ENCODE results near the gene ANKS3.

ANKS3 gene, protein sequence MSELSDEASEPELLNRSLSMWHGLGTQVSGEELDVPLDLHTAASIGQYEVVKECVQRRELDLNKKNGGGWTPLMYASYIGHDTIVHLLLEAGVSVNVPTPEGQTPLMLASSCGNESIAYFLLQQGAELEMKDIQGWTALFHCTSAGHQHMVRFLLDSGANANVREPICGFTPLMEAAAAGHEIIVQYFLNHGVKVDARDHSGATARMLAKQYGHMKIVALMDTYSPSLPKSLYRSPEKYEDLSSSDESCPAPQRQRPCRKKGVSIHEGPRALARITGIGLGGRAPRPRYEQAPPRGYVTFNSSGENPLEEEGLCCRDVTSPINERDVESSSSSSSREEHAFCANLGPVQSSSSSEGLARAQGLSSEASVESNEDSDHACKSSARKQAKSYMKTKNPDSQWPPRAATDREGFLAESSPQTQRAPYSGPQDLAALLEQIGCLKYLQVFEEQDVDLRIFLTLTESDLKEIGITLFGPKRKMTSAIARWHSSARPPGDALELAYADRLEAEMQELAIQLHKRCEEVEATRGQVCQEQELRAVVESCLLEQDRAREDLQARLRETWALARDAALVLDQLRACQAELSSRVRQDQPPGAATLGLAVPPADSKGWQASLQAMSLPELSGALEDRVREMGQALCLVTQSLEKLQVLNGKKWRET

GRCh38 chr16:4734063-4734729 is at the start of gene ANKS3, which contains the start of gene DNAAF8:
Gene ANKS3, minus strand, starts transcription at chr16:4734271. Its CDS starts 4,122 bp downstream, at chr16:4730149.
Gene DNAAF8, plus strand, starts transcription at chr16:4734537. Its CDS starts 1,978 bp downstream, at chr16:4736515.
- peak; percentile 71 to 76 for DNase-seq (ENCODE audit: low read depth in 2 of 2)

DNA sequence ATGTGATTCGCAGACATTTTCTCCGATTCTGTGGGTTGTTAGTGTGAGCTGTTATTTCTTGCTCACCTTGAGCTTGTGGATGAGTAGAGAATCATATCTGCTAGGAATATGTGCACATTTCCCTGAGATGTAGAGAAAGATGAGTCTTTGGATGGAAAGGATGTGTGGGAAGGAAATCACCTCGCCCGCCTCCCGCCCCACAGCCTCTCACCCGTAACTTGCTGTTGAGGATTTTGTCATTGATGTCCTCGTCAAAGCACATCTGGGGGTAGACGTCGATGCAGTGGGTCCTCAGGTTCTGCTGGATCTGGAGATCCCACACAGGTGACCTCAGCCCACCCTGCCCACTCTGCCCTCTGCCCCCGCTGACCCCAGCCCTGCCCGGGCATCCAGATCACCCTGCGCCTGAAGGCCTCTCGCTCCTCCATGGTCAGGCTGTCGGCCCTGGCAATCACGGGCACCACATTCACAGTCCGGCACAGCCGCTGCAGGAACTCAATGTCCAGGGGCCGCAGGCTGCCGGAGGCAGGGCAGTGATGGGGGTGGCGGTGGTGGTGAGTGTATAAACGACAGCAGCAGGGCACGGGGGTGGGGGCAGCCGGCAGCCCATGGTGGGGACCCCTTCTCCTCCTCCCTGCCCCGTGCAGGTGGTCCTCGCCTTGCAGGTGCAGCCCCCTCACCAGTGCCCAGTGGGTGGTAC is 49.3 kb upstream of the ANKS3 start:
- no peak for DNase-seq (ENCODE audit: low read depth in 2 of 2)

GRCh38 chr16:4780235-4780634 is 46.2 kb upstream of the ANKS3 start:
- DNase-seq (ENCODE audit: low read depth in 2 of 2) = no peak

DNA sequence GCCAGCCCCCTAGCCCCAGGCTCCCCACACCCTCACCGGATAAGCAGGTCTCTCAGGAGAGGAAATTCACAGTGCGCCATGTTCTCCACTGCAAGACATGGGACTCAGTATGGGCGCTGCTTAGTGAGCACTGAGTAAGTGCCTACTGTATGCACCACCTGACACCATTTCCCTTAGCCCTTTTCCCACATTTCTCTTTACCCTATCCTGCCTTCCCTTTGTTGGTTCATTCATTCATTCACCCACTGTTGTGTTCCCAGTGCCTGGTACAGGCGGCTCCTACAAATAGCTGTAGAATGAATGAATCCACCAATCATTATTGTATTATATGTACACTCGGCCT is 44.0 kb upstream of the ANKS3 start:
- no peak for DNase-seq (ENCODE audit: low read depth in 2 of 2)

DNA sequence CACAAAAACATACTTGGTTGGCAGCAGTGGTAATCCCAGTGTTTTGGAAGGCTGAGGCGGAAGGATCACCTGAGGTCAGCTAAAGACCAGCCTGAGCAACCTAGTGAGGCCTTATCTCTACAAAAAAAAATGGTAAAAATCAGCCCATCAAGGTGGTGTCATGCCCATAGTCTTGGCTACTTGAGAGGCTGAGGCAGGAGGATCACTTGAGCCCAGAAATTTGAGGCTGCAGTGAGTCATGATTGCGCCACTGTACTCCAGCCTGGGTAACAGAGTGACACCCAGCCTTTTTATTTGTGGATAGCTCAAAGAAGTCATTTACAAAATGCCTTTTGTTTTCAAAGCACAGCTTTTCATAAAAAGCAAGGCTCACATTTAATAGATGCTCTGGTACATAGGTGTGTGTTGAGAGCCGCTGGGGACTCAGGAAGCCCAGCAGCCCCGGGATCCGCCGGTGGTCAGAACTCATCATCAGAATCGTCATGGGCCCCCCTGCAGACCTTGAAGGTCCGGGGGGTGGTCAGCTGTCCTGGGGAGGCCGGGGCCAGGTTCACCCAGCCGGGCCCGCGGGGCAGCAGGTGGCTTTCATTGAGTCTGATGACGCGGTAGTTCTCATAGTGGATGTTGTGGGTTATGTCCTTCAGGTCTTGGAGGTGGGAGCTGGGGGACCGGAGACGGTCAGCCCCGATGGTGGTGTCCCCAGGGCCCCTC is 43.4 kb upstream of the ANKS3 start:
- no peak for DNase-seq (ENCODE audit: low read depth in 2 of 2)

DNA sequence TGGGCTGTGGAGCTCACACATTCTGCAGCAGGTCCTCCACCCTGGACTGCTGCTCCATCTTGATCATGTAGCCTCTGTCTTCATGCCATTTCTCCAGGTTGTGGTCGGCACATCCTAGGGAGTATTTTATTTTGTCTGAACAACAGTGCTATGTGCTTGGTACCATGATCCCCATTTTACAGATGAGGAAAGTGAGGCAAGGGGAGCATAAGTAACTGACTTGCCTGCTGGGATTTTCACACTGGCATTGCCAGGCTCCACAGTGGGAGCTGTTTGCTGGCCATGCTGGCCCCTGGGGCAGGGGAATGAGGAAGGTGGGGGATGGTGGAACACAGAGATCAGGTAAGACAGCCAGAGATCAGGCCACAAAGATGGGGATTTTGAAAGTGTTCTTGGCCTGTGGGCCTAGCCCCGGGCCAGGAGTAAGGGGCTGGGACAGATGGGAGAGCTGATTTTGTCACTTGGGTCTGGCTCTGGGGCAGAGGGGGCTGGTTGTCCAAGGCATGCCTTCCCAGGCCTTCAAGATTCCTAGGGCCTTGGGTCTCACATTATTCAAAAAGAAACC is 42.2 kb upstream of the ANKS3 start:
- DNase-seq (ENCODE audit: low read depth in 2 of 2) = no peak

DNA sequence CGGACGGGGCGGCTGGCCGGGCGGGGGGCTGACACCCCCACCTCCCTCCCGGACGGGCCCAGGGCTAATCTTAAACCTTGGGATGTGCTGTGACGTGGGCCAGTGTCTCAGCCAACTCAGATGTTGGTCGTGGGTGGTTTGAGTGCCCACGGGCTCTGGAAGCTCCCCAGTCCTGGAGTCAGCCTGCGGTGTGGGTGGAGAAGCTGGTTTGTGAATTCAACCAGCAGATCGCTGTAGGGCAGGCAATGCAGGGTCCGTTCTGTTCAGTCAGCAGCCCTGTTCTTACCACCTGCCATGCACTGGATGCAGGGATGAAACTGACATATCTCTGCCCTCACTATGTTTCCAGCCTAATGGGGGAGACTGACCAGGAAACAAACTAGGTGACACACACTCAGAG is 40.9 kb upstream of the ANKS3 start:
- no peak for DNase-seq (ENCODE audit: low read depth in 2 of 2)

- no peak for DNase-seq (ENCODE audit: low read depth in 2 of 2)
Observed at GRCh38 chr16:4772351-4772750, 38.3 kb upstream of the ANKS3 start.

GRCh38 chr16:4771646-4772045 is 37.6 kb upstream of the ANKS3 start:
- no peak for DNase-seq (ENCODE audit: low read depth in 2 of 2)

DNA sequence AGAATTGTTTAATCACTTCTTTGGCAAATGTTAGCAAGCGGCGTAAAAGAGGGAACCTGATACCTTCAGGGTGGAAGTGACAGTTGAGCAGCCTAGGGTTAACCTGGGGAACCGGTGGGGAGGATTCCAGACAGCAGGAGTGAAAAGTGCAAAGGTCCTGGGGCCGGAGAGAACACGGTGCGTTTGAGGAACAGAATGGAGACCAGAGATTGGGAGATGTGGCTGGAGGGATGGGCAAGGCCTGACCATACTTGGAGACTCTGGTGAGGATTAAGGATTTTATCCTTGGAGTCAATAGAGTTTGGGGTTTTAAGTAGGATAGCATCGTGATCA is 35.2 kb upstream of the ANKS3 start:
- DNase-seq (ENCODE audit: low read depth in 2 of 2) = no peak

DNA sequence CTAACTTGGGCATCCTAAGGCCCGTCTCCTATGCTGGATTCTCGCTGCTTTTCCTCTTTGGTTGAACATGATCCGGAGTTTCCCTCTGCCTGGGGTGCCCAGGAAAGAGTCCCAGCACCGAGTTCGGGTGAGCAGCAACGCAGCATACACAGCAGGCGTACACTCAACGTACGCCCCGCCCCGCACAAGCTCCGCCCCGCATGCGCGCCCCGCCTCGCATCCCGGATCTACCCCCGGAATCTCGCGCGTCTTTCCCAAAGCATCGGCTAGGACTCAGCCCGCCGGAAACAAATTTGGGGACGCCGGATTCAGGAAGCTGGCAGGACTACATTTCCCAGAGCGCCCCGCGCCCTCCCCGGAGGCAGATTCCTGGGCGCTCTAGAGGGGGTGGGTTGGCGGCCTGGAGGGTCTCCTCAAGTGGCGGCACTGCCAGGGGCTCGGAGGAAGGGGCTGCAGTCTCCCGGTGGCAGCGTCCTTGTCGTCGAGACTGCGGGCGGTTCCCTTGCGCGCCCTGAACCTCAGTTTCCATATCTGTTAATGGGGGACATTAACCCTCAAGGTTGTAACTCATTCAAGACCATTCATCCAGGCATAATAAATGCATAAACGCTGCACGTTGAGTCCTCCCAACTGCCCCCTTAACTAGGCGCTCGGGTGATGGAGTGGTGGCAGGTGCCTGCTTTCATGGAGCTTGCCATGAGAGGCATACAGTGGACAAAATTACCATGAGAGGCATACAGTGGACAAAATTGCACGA is 34.7 kb upstream of the ANKS3 start:
- peak; percentile 82 to 93 for DNase-seq (ENCODE audit: low read depth in 2 of 2)

DNA sequence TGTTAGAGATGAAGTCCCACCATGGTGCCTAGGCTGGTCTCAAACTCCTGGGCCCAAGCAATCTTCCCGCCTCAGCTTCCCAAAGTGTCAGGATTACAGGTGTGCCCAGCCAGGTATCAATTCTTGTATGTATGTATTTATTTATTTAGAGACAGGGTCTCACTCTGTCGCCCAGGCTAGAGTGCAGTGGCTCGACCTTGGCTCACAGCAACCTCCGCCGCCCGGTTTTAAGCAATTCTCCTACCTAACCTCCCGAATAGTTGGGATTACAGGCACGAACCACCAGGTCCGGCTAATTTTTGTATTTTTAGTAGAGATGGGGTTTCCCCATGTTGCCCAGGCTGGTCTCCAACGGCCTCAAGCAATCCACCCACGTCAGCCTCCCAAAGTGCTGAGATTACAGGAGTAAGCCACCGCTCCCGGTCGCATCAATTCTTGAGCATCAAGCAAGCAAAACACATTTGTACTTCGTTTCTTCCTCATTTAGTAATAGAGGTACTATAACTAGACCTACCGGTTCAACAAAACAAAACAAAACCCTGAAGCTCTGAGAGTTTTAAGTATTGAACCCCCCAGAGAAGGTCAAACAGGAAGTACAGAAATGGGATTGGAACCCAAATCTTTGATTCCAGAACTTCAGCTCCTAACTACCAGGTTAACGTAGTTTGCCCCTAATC is 33.9 kb upstream of the ANKS3 start:
- no peak for DNase-seq (ENCODE audit: low read depth in 2 of 2)

GRCh38 chr16:4766875-4767628 is 33.0 kb upstream of the ANKS3 start, which contains the start of gene ZNF500:
Gene ZNF500, minus strand, starts transcription at chr16:4767162. Its CDS starts 1,184 bp downstream, at chr16:4765978.
- DNase-seq (ENCODE audit: low read depth in 2 of 2) = peak; percentile 95 to 98

- no peak for DNase-seq (ENCODE audit: low read depth in 2 of 2)
Observed at GRCh38 chr16:4765511-4766474, 31.7 kb upstream of the ANKS3 start.

GRCh38 chr16:4763791-4764190 is 29.7 kb upstream of the ANKS3 start:
- DNase-seq (ENCODE audit: low read depth in 2 of 2) = no peak

- no peak for DNase-seq (ENCODE audit: low read depth in 2 of 2)
Observed at GRCh38 chr16:4762205-4762604, 28.1 kb upstream of the ANKS3 start.

DNA sequence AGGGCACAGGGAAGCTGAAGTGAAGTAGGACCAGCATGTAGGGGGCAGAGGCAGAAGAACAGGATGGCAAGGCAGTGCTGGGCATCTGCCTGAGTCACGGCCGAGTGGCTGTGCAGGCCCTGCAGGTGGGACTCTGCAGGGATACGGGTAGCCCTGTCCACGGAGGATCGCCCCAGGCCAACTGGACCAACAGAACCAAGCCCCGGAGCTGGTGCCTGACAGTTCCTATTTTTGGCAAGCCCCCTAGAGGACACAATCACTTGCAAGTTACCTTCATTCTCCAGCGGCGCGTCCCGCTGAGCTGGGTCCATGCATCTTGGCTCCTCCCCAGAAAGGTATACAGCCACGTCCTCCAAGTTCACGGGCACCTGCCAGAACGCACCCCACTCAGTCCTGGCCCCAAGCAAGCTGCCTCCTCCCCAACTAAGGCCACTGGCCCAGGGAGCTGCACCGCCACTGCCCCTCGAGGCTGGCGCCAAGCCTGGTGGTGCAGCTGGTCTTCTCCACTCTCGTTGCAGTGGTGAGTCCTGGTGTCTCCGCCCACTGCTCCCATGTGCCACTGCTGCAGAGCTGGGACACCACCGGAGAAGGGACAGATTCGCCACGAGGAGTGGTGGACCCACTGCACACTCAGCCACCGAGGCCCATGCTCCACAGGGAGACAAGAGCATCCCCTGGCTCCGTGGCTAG is 26.3 kb upstream of the ANKS3 start:
- no peak for DNase-seq (ENCODE audit: low read depth in 2 of 2)

Measured in stimulated activated CD8-positive, alpha-beta memory T cell treated with anti-CD3 and anti-CD28 coated beads, Interleukin-2, amount 100 ng/mL, for 48 hours (primary cell).